Mammary epithelial cell (primary cell): ENCODE data around the gene TBC1D1.

Experiments
- CTCF ChIP-seq, 2 donors: IDR thresholded peaks in 1 of 2; conservative IDR thresholded peaks in 1 of 2; 2 replicates each; pipeline ENCODE4 v1.5.1; 2011 to 2012; ENCODE audit warnings: inconsistent platforms in 2 of 2, low read length in 2 of 2, mild to moderate bottlenecking in 2 of 2, control low read depth in 1 of 2, low read depth in 1 of 2; ENCODE audit not compliant: insufficient read depth in 1 of 2; ENCODE audit errors: extremely low read depth in 1 of 2
- EZH2 ChIP-seq: IDR thresholded peaks from 2 replicates; pipeline ENCODE4 v1.6.1; 2012; ENCODE audit warnings: low read length, inconsistent platforms, borderline replicate concordance

- TF ChIP-seq CTCF (conservative IDR thresholded peaks at IDR 0.05 in 1 of 2, IDR thresholded peaks at IDR 0.05 in 1 of 2; ENCODE audit: extremely low read depth in 1 of 2, insufficient read depth in 1 of 2, low read depth in 1 of 2, low read length in 2 of 2): no peak
- TF ChIP-seq EZH2: no peak
These were observed 200.8 kb downstream of the TBC1D1 start for GRCh38 chr4:38091636-38092035.
